ENCODE results near the gene PDK1. TPM values are rescaled to one million over a fixed set of nuclear protein-coding genes. Genes with fewer than 3 reads are reported as not detected.
"Not testable (repeated sequence)": the region's sequence is repeated elsewhere in the genome, so short reads cannot be mapped to it uniquely, and the experiment has no call there.

The PDK1 gene
- total and polyA plus RNA-seq, 8 donors, result 5.4 to 22.5 (median 12.1) TPM

DNA sequence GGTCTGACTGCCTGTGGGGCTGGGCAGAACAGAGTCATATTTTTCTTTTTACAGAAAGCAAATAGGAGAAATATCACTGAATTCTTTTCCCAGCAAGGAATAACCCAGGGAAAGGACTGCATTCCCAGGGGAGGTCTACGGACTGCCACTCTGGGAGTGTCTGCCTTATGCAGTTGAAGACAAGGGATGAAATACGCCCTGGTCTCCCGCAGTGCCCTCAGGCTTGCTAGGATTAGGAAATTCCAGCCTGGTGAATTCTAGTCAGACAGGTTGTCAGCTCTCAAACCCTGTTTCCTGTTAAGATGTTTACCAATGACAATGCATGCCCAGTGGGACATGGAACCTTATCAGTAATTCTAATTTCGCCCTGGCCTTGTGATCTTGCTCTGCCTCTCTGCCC is 30.3 kb upstream of the PDK1 start:
- Histone ChIP-seq H3K27ac (no peak overlapping the region), H3K4me3 (no peak overlapping the region), H3K4me1 (no peaks in the 10 kb centered on the region), H3K27me3 (no peaks in the 10 kb centered on the region), H3K36me3 (no peaks in the 10 kb centered on the region), H3K9me3 (peaks cover 0 to 31% of the 10 kb centered on the region in 2 donors)
- DNase-seq, result no peak
- no peak for ATAC-seq
- intact Hi-C loops (cut with DNase I), result no loop called here
- TF ChIP-seq, protein P1, sequence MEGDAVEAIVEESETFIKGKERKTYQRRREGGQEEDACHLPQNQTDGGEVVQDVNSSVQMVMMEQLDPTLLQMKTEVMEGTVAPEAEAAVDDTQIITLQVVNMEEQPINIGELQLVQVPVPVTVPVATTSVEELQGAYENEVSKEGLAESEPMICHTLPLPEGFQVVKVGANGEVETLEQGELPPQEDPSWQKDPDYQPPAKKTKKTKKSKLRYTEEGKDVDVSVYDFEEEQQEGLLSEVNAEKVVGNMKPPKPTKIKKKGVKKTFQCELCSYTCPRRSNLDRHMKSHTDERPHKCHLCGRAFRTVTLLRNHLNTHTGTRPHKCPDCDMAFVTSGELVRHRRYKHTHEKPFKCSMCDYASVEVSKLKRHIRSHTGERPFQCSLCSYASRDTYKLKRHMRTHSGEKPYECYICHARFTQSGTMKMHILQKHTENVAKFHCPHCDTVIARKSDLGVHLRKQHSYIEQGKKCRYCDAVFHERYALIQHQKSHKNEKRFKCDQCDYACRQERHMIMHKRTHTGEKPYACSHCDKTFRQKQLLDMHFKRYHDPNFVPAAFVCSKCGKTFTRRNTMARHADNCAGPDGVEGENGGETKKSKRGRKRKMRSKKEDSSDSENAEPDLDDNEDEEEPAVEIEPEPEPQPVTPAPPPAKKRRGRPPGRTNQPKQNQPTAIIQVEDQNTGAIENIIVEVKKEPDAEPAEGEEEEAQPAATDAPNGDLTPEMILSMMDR (IDR thresholded peaks at IDR 0.05), result no peak

DNA sequence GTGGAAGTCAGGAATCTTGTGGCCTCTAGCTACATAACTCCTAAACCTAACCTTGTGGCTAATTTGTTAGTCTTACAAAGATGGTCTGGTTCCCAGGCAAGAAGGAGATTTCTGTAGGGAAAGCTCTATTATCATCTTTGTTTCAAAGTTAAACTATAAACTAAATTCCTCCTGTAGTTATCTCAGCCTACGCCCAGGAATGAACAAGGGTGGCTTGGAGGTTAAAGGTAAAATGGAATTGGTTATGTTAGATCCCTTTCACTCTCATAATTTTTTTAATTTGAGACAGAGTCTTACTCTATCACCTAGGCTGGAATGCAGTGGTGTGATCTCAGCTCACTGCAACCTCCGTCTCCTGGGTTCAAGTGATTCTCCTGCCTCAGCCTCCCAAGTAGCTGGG is 24.6 kb upstream of the PDK1 start:
- no peak overlapping the region for H3K4me3 ChIP-seq
- no peak overlapping the region for H3K27ac ChIP-seq
- H3K36me3 ChIP-seq, result no peaks in the 10 kb centered on the region
- ATAC-seq, result no peak
- no peaks in the 10 kb centered on the region for H3K4me1 ChIP-seq
- TF ChIP-seq, protein P1 (IDR thresholded peaks at IDR 0.05), result no peak
- intact Hi-C loops (cut with DNase I), result no loop called here
- DNase-seq, result no peak
- H3K27me3 ChIP-seq, result no peaks in the 10 kb centered on the region
- H3K9me3 ChIP-seq, result peaks cover 0 to 36% of the 10 kb centered on the region in 2 donors

DNA sequence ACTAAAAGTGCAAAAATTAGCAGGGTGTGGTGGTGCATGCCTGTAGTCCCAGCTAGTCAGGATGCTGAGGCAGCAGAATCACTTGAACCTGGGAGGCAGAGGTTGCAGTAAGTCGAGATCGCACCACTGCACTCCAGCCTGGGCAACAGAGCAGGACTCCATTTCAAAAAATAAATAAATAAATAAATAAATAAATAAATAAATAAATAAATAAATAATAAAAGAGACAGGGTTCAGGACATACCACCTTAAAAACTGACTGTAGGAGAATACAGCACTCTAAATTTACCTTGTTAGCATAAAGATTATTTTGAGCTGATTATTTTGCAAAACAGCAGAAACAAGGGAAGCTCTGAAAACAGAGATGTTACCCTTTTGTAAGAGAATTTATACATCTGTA is 23.4 kb upstream of the PDK1 start:
- ATAC-seq; DNase-seq; H3K4me1 ChIP-seq; H3K27ac ChIP-seq; H3K36me3 ChIP-seq; H3K4me3 ChIP-seq; H3K27me3 ChIP-seq; intact Hi-C loops (cut with DNase I): not testable (repeated sequence)
- H3K9me3 ChIP-seq, result peaks cover 0 to 28% of the 10 kb centered on the region in 2 donors

DNA sequence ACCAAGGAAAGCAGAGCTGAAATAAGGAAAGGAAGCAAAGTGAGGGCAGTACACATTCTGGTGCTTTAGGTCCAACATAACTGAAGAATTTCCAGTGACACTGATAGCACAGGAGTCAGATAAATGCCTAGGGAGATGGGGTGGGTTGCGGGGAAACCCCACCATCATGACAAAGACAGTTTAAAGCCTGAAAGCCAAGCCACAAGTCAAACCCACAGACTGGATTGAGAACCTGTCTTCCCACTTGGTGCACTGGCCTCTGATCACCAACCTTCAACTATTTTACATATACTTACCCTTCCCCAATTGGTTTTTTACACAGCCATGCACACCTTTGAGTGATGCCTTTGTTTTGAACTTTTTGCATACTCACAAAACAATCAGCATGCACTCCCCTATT is 22.2 kb upstream of the PDK1 start:
- H3K4me1 ChIP-seq, result no peaks in the 10 kb centered on the region
- H3K9me3 ChIP-seq, result peaks cover 0 to 22% of the 10 kb centered on the region in 2 donors
- no peak overlapping the region for H3K27ac ChIP-seq
- no peaks in the 10 kb centered on the region for H3K36me3 ChIP-seq
- DNase-seq (no peak), ATAC-seq (no peak)
- intact Hi-C loops (cut with DNase I), result no loop called here
- TF ChIP-seq, protein P1 (IDR thresholded peaks at IDR 0.05), result no peak
- no peaks in the 10 kb centered on the region for H3K27me3 ChIP-seq
- no peak overlapping the region for H3K4me3 ChIP-seq

DNA sequence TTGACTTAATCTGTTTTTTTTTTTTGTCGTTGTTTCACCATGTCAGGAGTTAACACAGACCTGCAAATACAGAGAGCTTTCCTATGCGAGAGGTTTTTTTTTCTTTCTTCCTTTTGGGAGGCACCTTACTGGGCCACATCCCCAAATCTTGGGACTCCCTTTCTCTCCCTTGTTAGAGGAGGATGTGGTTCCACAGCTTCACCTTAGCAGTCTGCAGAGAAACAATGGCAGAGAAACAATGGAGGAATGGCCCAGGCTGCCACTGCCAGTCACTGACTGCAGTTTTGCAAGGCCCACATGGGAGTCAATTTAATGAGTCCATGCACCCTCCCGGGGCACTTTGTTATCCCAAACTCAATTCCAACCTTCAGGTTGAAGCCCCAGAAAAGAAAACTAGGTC is 20.8 kb upstream of the PDK1 start:
- no peaks in the 10 kb centered on the region for H3K4me1 ChIP-seq
- TF ChIP-seq, protein P1 (IDR thresholded peaks at IDR 0.05), result no peak
- H3K27ac ChIP-seq, result no peak overlapping the region
- H3K9me3 ChIP-seq, result peaks cover 0 to 27% of the 10 kb centered on the region in 2 donors
- ATAC-seq, result no peak
- intact Hi-C loops (cut with DNase I), result no loop called here
- no peak overlapping the region for H3K4me3 ChIP-seq
- DNase-seq, result no peak
- no peaks in the 10 kb centered on the region for H3K27me3 ChIP-seq
- no peaks in the 10 kb centered on the region for H3K36me3 ChIP-seq

DNA sequence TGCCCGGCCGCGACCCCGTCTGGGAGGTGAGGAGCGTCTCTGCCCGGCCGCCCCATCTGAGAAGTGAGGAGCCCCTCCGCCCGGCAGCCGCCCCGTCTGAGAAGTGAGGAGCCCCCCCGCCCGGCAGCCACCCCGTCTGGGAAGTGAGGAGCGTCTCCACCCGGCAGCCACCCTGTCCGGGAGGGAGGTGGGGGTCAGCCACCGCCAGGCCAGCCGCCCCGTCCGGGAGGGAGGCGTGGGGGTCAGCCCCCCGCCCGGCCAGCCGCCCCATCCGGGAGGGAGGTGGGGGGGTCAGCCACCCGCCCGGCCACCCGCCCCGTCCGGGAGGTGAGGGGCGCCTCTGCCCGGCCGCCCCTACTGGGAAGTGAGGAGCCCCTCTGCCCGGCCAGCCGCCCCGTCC is 18.0 kb upstream of the PDK1 start:
- H3K4me3 ChIP-seq; H3K36me3 ChIP-seq; H3K27ac ChIP-seq; H3K27me3 ChIP-seq; intact Hi-C loops (cut with DNase I); ATAC-seq; H3K4me1 ChIP-seq: not testable (repeated sequence)
- DNase-seq, result peak in 1 of 4 donors; percentile 55
- peaks cover 0 to 27% of the 10 kb centered on the region in 2 donors for H3K9me3 ChIP-seq
